ENCODE measurements around the gene GAGE10. TPM values are rescaled to one million over a fixed set of nuclear protein-coding genes. Genes with fewer than 3 reads are reported as not detected.

GAGE10 gene
- total and polyA plus RNA-seq, 2 donors (not counting 1 experiment from before 2014, with no cell fraction given) = not detected

- no peaks in the 10 kb centered on the region for H3K36me3 ChIP-seq (replicated peaks in 1 of 2; ENCODE audit: control extremely low read depth in 1 of 2, control insufficient read depth in 1 of 2, extremely low read depth in 1 of 2, insufficient read depth in 2 of 2, low read length in 1 of 2)
- H3K27me3 ChIP-seq (replicated peaks in 1 of 4; ENCODE audit: control extremely low read depth in 1 of 4, control insufficient read depth in 3 of 4, insufficient read depth in 4 of 4, low read length in 3 of 4) = no peaks in the 10 kb centered on the region
- WGBS (ENCODE audit: insufficient coverage) = 100% methylated on average over 3 of the region's 3 CpGs
- no peak overlapping the region for H3K4me3 ChIP-seq (ENCODE audit: control extremely low read depth in 1 of 5, extremely low read depth in 1 of 5, insufficient read depth in 1 of 5, low read depth in 2 of 5, low read length in 4 of 5)
- no peak for DNase-seq
- Mint-ChIP-seq H3K27ac (no peak overlapping the region), H3K27me3 (no peaks in the 10 kb centered on the region), H3K9me3 (ENCODE audit: insufficient read depth) (no peaks in the 10 kb centered on the region), H3K4me1 (peaks cover 27% of the 10 kb centered on the region), H3K4me3 (no peak overlapping the region)
- H4K20me1 ChIP-seq (ENCODE audit: control insufficient read depth, insufficient read depth, low read length, poor library complexity, severe bottlenecking) = no peaks in the 10 kb centered on the region
- TF ChIP-seq EZH2 (IDR thresholded peaks at IDR 0.05; ENCODE audit: borderline replicate concordance, insufficient read depth, low read depth, low read length, poor library complexity, severe bottlenecking) = no peak
- TF ChIP-seq CTCF (IDR thresholded peaks at IDR 0.05) = no peak
- no peaks in the 10 kb centered on the region for H3K9me3 ChIP-seq (ENCODE audit: control extremely low read depth in 1 of 3, control insufficient read depth in 2 of 3, insufficient read depth in 1 of 3, low read length in 2 of 3)
- H3K27ac ChIP-seq (ENCODE audit: low read length in 2 of 2) = no peak overlapping the region
- H2AFZ ChIP-seq (ENCODE audit: insufficient read depth, low read depth, low read length, poor library complexity, severe bottlenecking) = no peak overlapping the region
- intact Hi-C loops (cut with micrococcal nuclease) = no loop called here
- peaks cover 0 to 7% of the 10 kb centered on the region in 2 donors for H3K4me1 ChIP-seq (ENCODE audit: control insufficient read depth in 2 of 2, insufficient read depth in 2 of 2, low read length in 2 of 2)
- peaks cover 6% of the 10 kb centered on the region for H3K79me2 ChIP-seq (ENCODE audit: control insufficient read depth, insufficient read depth, low read length)
- H3K4me2 ChIP-seq (replicated peaks; ENCODE audit: low read depth, low read length, poor library complexity, severe bottlenecking) = no peak overlapping the region
- ChIA-PET CTCF (no interaction called here), POLR2A (no interaction called here)
- ATAC-seq (ENCODE audit: low read depth) = no peak
- no peak overlapping the region for H3K9ac ChIP-seq (ENCODE audit: low read length)
Observed at GRCh38 chrX:49278081-49278480, 25.4 kb upstream of the GAGE10 start.

- intact Hi-C loops (cut with micrococcal nuclease) = no loop called here
- Histone ChIP-seq H3K9ac (ENCODE audit: low read length) (no peak overlapping the region), H3K79me2 (ENCODE audit: control insufficient read depth, insufficient read depth, low read length) (peaks cover 3% of the 10 kb centered on the region), H3K4me1 (ENCODE audit: control insufficient read depth in 2 of 2, insufficient read depth in 2 of 2, low read length in 2 of 2) (no peaks in the 10 kb centered on the region), H4K20me1 (ENCODE audit: control insufficient read depth, insufficient read depth, low read length, poor library complexity, severe bottlenecking) (no peaks in the 10 kb centered on the region), H3K36me3 (replicated peaks in 1 of 2; ENCODE audit: control extremely low read depth in 1 of 2, control insufficient read depth in 1 of 2, extremely low read depth in 1 of 2, insufficient read depth in 2 of 2, low read length in 1 of 2) (no peaks in the 10 kb centered on the region), H3K27me3 (replicated peaks in 1 of 4; ENCODE audit: control extremely low read depth in 1 of 4, control insufficient read depth in 3 of 4, insufficient read depth in 4 of 4, low read length in 3 of 4) (no peaks in the 10 kb centered on the region), H2AFZ (ENCODE audit: insufficient read depth, low read depth, low read length, poor library complexity, severe bottlenecking) (no peak overlapping the region), H3K9me3 (ENCODE audit: control extremely low read depth in 1 of 3, control insufficient read depth in 2 of 3, insufficient read depth in 1 of 3, low read length in 2 of 3) (no peaks in the 10 kb centered on the region), H3K4me2 (replicated peaks; ENCODE audit: low read depth, low read length, poor library complexity, severe bottlenecking) (no peak overlapping the region), H3K4me3 (ENCODE audit: control extremely low read depth in 1 of 5, extremely low read depth in 1 of 5, insufficient read depth in 1 of 5, low read depth in 2 of 5, low read length in 4 of 5) (no peak overlapping the region), H3K27ac (ENCODE audit: low read length in 2 of 2) (no peak overlapping the region)
- no peak for DNase-seq
- Mint-ChIP-seq H3K4me3 (no peak overlapping the region), H3K4me1 (peaks cover 5% of the 10 kb centered on the region), H3K27me3 (no peaks in the 10 kb centered on the region), H3K27ac (no peak overlapping the region), H3K9me3 (ENCODE audit: insufficient read depth) (no peaks in the 10 kb centered on the region)
- ChIA-PET POLR2A (interaction anchor here (0.6 kb wide), 1 partner anchor 885 kb away, joined by 4 read pairs; no protein-coding TSS in a partner anchor), CTCF (no interaction called here)
- no peak for ATAC-seq (ENCODE audit: low read depth)
- WGBS (ENCODE audit: insufficient coverage) = 95% methylated on average over 6 of the region's 11 CpGs
- TF ChIP-seq CTCF (IDR thresholded peaks at IDR 0.05) (no peak), EZH2 (IDR thresholded peaks at IDR 0.05; ENCODE audit: borderline replicate concordance, insufficient read depth, low read depth, low read length, poor library complexity, severe bottlenecking) (no peak)
Observed at GRCh38 chrX:49282647-49283011, 20.8 kb upstream of the GAGE10 start.

Data from B cell (primary cell).